Hematopoietic multipotent progenitor cell treated with erythropoietin and hydrocortisone succinate and interleukin-3 and kit ligand, for 8 days (in vitro differentiated cells): ENCODE measurements around the gene RGL1.

ENCODE experiments used
- DNase-seq: peaks from one replicate; pipeline ENCODE4 v3.0.0-alpha.2; 2015

RGL1 gene

DNA sequence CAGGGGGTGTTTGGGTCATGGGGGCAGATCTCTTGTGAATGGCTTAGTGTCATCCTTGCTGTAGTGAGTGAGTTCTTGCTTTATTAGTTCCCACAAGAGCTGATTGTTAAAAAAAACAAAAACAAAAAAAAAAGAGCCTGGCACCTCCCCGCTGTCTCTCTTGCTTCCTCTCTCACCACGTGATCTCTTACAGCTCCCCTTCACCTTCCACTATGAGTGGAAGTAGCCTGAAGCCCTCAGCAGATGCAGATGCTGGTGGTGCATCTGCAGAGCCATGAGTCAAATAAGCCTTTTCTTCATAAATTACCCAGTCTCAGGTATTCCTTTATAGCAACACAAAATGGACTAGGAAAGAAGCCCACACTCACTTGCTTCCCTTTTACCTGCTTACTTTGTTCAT, 17.2 kb upstream of the RGL1 start:
- DNase-seq, result no peak

GRCh38 chr1:183791319-183791718, 13.6 kb upstream of the RGL1 start:
- no peak for DNase-seq

DNA sequence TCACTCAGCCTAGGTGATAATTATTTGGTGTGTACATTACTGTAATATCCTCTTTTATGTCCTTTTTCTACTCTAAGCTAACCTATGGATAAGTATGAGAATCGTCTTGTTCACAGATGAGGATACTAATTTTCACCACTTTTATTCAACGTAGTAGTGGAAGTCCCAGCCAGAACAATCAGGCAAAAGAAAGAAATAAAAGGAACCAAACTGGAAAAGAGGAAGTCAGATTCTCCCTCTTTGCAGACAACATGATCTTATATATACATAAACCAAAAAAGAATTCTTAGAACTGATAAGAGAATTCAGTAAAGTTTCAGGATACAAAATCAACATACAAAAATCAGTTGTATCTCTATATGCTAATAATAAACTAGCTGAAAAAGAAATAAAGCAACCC, 12.6 kb upstream of the RGL1 start:
- no peak for DNase-seq

DNA sequence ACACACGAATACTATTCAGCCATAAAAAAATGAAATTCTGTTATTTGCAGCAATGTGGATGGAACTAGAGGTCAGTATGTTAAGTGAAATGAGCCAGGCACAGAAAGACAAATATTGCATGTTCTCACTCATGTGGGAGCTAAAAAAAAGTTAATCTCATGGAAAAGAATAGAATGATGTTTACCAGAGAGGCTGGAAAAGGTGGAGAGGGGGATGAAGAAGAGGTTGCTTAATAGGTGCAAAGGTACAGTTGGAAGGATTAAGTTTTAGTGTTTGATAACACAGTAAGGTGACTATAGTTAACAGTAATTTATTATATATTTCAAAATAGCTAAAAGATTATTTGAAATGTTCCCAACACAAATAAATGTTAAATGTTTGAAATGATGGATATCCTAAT, 10.8 kb upstream of the RGL1 start:
- no peak for DNase-seq

DNA sequence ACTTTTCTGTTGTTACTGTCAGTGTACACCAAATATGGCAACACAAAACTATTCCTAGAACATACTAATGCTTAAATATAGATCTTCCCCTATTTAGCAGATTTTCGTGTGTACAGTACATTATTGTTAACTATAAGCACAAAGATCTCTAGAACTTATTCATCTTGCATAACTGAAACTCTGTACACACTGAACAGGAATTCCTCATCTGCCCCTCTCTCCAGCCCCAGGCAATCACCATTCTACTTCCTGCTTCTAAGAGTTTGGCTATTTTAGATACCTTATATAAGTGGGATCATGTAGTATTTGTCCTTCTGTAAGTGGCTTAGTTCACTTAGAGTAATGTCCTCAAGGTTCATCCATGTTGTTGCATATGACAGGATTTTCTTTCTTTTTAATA, 4.5 kb upstream of the RGL1 start:
- DNase-seq, result no peak

DNA sequence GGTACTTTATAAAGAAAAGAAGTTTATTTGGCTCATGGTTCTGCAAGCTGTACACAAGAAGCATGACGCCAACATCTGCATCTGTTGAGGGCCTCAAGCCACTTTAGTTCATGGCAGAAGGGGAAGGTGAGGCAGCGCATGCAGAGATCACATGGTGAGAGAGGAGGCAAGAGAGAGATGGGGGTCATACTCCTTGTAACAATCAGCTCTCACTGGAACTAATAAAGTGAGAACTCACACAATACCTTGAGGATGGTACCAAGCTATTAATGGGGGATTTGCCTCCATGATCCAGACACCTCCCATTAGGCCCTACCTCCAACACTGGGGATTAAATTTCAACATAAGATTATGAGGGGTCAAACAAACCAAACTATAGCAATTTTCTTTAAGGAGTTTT, 3.3 kb upstream of the RGL1 start:
- DNase-seq, result no peak

GRCh38 chr1:183804387-183804786, 533 bp upstream of the RGL1 start:
- DNase-seq, result no peak

DNA sequence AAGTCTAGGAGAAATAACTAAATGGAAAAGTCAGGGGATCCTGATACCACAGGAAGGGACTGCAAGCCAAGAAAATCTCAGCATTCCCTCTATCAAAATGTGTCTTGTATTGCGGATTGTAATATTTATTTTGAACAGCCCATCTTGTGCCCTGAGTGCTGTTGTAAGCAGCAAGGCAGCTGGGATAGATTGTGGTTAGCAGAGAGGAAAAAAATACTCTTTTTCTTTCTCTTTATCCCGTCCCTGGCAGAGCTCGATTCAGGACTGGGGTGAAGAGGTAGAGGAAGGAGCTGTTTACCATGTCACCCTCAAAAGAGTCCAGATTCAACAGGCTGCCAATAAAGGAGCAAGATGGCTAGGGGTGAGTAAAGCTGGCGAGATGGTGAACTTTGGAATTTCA, 1.2 kb downstream of the RGL1 start:
- DNase-seq, result no peak

DNA sequence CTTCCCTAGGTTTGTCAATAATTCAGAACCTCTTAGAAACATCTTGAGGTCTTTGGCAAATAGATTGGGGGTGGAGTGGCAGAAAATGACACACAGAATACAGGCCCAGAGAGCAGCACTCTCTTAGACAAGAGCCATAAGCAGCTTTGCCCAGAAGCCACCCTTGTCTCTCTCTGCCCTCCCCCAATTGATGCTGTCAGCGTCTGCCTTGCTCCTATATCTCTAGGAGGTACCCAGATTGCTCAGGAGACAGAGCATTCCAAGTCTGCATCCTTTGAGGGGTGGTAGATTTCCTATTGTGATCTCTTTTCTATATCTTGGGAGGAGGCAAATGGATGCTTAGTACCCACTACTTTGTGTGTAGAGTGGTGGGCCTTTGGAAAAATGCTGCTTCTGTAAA, 1.8 kb downstream of the RGL1 start:
- no peak for DNase-seq

GRCh38 chr1:183807549-183808168, 2.7 kb downstream of the RGL1 start:
- no peak for DNase-seq

- no peak for DNase-seq
Observed at GRCh38 chr1:183808296-183809027, 3.5 kb downstream of the RGL1 start.

- DNase-seq, result peak; percentile 25
Observed at GRCh38 chr1:183810121-183810520, 5.2 kb downstream of the RGL1 start.

GRCh38 chr1:183810756-183811544, 6.0 kb downstream of the RGL1 start:
- no peak for DNase-seq

GRCh38 chr1:183812128-183812527, 7.2 kb downstream of the RGL1 start:
- DNase-seq, result no peak

DNA sequence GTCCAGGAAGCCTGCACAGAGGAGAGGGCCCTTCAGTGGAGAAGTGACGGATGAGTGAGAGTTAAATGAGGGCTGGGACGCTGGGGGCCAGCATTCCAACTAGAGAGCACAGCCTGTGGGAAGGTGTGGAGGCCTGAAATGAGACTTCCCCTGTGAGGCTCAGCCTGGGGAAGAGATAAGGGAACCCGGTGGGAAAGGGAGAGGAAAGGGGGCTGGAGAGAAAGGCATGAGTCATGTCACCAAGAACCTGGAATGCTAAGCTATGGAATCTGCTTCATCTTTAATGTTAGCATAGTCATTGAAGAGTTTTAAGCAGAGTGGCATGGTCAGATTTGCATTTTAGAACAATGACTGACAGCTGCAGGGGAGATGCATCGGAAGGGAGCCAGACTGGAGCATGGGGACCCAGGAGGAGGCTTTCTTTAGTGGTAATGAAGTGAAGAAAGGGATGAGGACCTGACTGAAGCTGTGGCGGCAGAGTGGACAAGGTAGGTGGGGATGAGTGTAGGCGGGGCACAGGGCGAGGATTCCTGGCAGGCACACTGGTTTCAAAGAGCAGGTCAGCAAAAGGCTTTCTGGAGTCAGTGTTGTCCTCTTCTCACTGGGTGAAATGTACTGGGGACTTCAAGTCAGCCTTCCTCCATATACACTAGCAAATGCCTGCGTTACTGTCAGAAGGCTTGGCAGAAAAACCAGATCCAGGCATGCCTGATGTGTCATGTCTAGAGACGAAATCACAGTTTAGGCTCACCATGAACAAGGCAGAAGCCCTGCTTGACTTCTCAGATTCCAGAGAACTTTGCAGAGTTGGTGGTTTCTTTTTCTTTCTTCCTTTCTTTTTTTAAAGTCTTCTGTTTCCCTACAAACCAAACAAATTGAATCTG, 8.0 kb downstream of the RGL1 start:
- no peak for DNase-seq

DNA sequence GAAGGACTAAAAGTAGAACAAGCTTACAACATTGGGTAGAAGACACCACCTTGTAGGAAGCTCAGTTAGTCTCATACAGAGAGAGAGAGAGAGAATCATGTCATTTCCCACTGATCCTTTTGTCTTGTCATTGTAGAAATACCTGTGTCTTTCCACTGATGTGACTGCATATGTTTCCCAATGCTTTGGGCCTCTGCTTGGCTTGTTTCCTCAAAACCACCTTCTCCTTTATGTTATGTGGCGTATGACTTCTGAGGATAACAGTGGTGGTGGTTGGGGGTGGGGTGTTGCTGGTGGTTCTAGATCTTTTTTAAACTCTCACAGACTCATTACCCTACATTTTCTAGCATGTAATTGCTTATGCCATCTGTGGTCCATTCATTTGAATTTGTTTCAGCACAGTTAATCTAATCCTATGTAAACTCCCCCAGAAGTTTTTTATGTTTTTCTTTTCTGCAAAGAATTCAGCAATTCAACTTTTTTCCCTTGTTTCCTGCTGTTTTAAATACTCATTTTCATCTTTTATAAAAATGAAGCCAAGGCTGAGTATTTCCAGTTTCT, 9.3 kb downstream of the RGL1 start:
- no peak for DNase-seq

DNA sequence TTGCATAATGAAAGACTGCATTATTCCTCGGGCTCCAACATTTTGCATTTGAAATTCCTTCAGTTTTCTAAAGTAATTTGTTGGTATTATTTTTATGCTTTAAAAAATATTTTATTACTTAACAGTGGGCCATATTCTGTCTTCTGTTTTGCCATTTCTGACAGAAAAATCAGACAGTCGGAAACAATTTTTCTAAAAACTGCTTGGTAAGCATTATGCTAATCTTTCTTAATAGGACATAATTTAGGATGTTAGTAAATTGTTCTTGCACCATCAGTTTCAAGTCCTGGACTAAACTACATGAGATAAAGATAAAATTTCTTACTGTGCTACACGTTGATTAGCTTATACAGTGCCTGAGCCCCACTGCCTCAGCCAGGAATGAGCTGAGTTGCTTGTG, 11.2 kb downstream of the RGL1 start:
- no peak for DNase-seq

- no peak for DNase-seq
Observed at GRCh38 chr1:183817576-183818288, 12.8 kb downstream of the RGL1 start.

DNA sequence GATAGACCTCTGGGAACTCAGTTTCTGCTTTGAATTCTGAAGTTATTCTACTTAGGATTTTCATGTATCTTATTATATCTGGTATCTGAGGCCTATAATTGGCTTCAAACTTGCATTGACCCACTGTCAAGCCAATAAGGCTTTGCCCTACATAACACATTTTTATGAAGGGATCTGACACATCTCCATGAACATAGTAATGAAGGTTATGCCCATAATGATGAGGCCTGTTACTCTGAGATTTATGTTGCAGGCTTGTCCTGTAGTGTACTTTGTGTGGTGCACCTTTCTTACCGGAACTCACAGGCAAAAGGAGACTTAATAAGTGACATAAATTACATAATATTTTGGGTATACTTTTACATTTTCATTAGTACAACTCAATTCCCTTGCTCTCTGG, 14.1 kb downstream of the RGL1 start:
- no peak for DNase-seq

GRCh38 chr1:183821309-183821888, 16.5 kb downstream of the RGL1 start:
- DNase-seq, result no peak

GRCh38 chr1:183821889-183822611, 17.1 kb downstream of the RGL1 start:
- no peak for DNase-seq
